Stimulated activated CD4-positive, alpha-beta T cell treated with anti-CD3 and anti-CD28 coated beads, Interleukin-15, amount 100 ng/mL, for 1 hour (primary cell): ENCODE results near the gene TAS1R1.

Source experiments
- DNase-seq, 2 donors: peaks; one replicate each; pipeline ENCODE4 v3.0.0-alpha.2; 2020; ENCODE audit warnings: low read depth in 1 of 2, low spot score in 1 of 2

Gene TAS1R1

DNA sequence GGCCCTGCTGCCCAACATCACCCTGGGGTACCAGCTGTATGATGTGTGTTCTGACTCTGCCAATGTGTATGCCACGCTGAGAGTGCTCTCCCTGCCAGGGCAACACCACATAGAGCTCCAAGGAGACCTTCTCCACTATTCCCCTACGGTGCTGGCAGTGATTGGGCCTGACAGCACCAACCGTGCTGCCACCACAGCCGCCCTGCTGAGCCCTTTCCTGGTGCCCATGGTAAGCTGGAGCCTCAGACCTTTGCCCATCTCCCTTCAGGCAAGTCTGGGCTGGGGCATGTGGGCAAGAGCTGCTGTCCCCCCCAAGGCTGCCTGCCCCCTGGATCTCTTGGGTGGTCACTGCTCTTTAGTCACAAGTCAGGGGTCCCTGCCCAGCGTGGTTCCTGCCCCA lies 15.9 kb downstream of the TAS1R1 start:
- no peak for DNase-seq

DNA sequence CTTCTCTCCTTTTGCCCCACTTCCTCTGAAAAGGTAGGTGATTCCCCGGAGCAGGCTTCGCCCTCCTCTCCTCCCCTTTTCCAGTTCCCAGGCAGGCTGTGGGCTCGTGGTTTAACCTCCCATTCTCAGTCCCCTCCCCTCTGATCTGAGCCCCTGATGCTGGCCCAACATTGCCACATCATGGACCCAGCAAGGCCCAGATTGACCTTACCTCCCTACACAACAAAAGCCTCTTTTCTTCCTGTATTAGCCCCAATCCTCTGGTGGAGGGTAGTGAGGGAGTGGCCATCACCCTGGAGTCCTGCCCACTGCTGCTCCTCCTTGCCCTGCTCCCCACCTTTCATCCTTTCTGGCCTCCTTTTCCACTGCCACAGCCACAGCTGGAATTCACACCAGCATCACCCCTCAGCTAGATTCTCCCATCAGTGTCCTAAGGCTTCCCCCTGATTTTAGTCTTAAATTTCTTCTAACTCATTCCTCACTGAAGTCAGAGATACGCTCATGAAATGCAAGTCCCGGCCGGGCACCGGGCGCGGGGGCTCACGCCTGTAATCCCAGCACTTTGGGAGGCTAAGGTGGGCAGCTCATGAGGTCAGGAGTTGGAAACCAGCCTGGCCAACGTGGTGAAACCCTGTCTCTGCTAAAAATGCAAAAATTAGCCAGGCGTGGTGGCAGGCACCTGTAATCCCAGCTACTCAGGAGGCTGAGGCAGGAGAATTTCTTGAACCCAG lies 17.7 kb downstream of the TAS1R1 start:
- DNase-seq = no peak

DNA sequence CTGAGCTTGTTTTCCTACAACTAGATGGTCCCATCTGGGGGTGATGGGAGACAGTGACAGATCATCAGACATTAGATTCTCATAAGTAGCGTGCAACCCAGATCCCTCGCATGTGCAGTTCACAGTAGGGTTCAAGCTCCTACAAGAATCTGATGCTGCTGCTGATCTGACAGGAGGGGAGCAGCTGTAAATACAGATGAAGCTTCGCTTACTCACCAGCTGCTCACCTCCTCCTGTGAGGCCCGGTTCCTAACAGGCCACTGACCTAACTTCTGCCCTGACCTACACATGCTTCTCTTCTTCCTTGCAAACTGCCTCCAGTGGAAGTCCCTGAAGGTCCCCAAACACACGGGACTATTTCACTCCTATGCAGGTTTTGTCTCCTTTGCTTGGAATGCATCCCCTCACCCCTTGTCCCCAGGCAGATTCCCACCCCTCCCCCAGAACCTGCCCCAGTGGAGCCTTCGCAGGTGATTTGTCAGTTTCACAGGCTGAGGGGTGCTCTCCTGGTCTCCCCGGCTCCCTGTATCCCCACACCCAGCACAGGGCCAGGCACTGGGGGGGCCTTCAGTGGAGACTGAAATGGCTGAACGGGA lies 19.0 kb downstream of the TAS1R1 start:
- DNase-seq = no peak

DNA sequence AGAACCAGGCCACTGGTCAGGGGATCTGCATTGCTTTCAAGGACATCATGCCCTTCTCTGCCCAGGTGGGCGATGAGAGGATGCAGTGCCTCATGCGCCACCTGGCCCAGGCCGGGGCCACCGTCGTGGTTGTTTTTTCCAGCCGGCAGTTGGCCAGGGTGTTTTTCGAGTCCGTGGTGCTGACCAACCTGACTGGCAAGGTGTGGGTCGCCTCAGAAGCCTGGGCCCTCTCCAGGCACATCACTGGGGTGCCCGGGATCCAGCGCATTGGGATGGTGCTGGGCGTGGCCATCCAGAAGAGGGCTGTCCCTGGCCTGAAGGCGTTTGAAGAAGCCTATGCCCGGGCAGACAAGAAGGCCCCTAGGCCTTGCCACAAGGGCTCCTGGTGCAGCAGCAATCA lies 19.7 kb downstream of the TAS1R1 start:
- DNase-seq = no peak

DNA sequence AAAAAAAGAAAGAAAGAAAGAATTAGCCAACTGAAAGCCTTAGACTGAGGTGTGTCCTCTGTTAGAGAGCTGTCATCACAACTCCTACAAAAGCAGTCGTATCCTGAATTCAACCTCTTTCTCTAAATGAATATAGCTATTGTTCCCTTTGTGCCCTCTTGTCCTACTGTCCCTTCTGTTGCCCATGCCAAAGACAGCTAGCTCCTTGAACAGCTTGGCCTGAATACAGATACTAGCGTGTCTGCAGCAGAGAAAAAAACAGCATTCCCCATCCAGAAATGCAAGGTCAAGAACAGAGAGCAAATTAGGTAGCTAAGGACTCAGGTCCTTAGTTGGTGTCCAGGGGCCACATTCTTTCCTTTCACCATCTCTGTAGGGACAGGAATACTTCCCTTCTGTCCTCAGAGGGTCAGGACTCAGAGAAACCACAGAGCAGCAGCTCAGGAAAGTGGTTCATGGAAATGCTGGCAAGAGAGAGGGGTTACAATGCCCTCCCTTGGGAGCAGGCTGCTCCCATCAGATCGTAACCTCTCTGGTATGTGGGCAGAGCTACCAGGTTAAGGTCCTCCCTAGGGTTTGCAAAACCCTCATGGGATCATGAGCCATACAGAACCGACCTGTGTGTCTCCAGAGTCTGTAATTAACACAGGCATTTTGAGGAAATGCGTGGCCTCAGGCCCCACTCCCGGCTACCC lies 22.9 kb downstream of the TAS1R1 start:
- DNase-seq = no peak

DNA sequence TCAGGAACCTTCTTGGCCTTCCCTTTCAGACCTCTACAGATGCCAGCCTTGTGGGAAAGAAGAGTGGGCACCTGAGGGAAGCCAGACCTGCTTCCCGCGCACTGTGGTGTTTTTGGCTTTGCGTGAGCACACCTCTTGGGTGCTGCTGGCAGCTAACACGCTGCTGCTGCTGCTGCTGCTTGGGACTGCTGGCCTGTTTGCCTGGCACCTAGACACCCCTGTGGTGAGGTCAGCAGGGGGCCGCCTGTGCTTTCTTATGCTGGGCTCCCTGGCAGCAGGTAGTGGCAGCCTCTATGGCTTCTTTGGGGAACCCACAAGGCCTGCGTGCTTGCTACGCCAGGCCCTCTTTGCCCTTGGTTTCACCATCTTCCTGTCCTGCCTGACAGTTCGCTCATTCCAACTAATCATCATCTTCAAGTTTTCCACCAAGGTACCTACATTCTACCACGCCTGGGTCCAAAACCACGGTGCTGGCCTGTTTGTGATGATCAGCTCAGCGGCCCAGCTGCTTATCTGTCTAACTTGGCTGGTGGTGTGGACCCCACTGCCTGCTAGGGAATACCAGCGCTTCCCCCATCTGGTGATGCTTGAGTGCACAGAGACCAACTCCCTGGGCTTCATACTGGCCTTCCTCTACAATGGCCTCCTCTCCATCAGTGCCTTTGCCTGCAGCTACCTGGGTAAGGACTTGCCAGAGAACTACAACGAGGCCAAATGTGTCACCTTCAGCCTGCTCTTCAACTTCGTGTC lies 23.7 kb downstream of the TAS1R1 start:
- no peak for DNase-seq

DNA sequence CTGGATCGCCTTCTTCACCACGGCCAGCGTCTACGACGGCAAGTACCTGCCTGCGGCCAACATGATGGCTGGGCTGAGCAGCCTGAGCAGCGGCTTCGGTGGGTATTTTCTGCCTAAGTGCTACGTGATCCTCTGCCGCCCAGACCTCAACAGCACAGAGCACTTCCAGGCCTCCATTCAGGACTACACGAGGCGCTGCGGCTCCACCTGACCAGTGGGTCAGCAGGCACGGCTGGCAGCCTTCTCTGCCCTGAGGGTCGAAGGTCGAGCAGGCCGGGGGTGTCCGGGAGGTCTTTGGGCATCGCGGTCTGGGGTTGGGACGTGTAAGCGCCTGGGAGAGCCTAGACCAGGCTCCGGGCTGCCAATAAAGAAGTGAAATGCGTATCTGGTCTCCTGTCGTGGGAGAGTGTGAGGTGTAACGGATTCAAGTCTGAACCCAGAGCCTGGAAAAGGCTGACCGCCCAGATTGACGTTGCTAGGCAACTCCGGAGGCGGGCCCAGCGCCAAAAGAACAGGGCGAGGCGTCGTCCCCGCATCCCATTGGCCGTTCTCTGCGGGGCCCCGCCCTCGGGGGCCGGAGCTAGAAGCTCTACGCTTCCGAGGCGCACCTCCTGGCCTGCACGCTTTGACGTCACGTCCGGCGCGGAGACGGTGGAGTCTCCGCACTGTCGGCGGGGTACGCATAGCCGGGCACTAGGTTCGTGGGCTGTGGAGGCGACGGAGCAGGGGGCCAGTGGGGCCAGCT lies 24.4 kb downstream of the TAS1R1 start, which contains the start of gene ZBTB48:
Gene ZBTB48, plus strand, starts transcription at position 621 of the 745 bp plus-strand sequence. CDS start 616 bp downstream, outside the sequence.
- peak; percentile 92 to 95 for DNase-seq

DNA sequence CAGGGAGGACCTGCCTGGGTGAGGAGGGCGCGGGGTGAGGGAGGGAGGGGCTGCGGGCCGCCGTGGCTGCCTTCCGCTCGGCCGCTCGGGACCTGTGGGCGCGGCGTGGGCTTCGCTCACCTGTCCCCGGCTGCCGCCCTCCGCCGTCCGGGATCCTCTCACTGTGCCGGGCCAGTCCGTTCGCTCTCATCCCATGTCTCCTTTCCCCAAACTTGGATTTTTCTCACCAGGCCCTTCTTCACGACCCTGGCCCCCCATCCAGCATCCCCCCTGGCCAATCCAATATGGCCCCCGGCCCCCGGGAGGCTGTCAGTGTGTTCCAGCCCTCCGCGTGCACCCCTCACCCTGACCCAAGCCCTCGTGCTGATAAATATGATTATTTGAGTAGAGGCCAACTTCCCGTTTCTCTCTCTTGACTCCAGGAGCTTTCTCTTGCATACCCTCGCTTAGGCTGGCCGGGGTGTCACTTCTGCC lies 25.0 kb downstream of the TAS1R1 start:
- DNase-seq = no peak

DNA sequence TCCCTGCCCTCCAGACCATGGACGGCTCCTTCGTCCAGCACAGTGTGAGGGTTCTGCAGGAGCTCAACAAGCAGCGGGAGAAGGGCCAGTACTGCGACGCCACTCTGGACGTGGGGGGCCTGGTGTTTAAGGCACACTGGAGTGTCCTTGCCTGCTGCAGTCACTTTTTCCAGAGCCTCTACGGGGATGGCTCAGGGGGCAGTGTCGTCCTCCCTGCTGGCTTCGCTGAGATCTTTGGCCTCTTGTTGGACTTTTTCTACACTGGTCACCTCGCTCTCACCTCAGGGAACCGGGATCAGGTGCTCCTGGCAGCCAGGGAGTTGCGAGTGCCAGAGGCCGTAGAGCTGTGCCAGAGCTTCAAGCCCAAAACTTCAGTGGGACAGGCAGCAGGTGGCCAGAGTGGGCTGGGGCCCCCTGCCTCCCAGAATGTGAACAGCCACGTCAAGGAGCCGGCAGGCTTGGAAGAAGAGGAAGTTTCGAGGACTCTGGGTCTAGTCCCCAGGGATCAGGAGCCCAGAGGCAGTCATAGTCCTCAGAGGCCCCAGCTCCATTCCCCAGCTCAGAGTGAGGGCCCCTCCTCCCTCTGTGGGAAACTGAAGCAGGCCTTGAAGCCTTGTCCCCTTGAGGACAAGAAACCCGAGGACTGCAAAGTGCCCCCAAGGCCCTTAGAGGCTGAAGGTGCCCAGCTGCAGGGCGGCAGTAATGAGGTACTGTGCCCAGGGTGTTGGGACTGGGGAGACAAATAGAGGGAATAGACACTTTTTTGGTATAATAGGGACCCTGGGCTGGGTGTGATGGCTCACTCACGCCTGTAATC lies 25.7 kb downstream of the TAS1R1 start:
- no peak for DNase-seq

DNA sequence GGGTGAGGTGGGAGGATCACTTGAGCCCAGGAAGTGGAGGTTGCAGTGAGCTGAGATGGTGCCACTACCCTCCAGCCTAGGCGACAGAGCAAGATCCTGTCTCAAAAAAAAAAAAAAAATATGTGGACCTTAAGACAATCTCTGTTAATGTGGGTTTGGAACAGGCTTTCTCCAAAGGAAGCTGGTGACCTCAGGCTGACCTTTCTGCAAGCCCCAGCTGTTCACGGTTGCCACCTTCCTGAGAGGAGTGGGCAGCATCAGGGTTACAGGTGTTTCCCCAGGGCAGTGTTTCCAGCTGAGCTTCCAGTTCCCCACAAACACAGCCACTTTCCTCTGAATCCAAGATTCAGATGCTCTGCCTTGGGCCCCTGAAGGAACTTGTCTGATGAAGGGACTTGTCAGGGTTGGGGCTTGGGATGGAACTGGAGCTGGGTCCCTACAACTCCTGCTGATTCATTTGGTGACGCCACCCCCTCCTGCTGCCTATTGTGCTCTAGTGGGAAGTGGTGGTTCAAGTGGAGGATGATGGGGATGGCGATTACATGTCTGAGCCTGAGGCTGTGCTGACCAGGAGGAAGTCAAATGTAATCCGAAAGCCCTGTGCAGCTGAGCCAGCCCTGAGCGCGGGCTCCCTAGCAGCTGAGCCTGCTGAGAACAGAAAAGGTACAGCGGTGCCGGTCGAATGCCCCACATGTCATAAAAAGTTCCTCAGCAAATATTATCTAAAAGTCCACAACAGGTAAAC lies 26.6 kb downstream of the TAS1R1 start:
- no peak for DNase-seq

DNA sequence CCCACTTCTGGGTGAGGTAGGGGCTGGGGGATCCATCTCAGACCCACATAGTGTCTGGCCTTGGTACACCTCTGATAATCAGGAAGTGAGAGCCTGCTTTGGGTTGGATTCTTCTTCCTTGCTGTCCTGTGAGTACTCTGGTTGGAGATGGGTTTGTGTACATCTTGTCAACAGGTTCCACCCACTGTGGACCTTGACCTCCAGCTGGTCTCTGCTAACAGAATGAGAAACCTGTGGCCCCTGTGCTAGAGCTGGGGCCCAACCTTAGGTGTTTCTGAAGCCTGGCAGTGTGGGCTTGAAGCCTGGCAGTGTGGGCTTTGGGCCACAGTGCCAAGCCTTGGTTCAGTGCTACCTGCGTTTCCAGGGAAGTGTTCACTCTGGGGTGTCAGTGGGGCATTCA lies 27.3 kb downstream of the TAS1R1 start:
- no peak for DNase-seq

DNA sequence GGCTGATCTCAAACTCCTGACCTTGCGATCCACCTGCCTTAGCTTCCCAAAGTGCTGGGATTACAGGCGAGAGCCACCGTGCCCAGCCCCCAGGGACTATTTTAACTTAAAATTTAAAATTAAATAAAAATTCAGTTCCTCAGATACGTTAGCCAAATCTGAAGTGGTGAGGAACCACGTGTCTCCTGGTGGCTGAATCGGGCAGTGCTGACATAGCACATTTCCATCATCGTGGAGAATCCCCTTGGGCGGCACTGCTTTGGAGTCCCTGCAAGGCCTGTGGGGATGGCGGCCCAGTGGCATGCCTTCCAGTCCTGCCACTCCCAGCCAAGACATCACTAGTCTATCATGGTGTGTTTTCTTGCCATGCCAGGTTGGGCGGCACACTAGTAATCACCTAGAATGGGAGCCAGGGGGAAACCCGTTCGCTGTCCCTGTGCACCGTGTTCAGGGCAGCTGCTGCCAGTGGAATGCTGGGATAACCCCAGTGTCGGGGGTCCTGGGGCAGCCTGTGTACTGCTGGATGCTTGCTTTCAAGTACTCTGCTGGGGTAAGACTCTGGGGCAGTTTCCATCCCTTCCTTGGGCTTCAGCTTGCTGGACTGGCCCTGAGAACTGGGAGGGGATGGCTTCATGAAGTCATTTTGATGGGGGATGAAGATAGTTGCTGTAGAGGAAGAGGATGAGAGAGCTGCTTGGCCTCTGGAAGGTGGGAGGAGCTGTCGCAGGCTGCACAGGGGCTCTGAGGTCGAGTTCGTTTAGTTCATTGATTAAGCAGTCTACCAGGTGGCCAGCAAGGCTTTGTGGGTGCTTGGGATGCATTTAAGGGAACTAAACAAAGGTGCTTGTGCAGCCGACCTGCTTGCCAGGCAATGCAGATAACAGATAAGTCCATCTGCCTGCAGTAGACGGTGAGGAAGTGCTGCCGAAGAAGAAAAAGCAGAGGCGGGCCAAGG lies 29.3 kb downstream of the TAS1R1 start:
- DNase-seq = no peak

DNA sequence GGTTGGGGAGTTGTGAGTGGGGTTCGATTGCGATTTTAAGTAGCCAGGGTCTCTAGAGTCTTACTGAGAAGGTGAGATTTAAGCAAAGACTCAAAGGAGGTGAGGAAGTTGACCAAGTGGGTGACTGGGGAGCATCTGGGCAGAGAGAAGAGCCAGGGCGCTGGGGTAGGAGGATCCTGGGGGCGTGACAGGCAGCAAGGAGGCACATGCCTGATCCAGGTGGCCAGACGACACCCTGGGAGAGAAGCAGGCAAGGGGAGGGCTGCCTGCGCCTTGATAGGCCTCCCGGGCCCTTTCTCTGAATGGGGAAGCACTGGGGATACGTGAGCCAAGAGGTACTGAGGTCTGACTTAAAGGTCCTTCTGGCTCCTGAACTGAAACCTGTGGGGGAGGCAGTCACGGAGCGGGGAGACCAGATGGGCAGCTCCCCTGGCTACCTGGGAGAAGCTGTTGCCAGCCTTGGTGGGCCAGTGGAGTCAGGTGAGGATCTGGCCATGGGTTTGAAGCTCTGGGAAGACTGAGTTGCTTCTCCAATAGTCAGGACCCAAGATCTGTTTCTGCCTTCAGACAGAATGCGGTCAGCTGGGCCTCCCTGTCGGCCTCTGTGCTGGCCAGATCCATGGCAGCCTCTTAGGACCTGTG lies 30.1 kb downstream of the TAS1R1 start:
- DNase-seq = no peak

DNA sequence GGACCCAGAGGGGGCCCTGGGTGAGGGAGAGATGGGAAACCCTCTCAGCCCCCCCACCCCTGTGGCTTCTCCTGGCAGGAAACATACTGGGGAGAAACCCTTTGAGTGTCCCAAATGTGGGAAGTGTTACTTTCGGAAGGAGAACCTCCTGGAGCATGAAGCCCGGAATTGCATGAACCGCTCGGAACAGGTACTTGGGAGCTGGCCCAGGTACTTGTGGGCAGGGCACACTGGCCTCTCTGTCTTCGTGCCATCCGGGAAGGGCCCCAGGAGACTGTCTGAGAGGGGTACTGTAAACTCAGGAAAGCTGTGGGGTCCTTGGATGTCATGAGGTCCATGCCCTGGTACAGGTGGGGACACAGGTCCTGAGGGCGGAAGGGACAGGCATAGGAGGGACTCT lies 30.7 kb downstream of the TAS1R1 start:
- no peak for DNase-seq

DNA sequence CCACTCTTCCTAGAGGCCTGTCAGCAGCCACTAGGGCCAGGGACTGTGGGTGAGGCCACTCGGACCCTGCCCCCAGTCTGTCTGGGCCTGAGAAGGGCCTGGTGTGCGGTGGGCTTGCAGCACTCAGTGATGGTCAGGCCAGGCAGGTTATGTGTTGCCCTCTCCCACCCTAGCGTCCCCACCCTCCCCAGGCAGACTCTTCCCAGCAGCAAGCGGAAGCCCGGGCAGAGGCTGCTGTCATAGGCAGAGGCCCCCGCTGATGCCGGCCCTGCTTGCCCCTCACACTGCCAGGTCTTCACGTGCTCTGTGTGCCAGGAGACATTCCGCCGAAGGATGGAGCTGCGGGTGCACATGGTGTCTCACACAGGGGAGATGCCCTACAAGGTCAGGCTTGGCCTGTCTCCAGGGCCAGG lies 31.3 kb downstream of the TAS1R1 start:
- DNase-seq = no peak

DNA sequence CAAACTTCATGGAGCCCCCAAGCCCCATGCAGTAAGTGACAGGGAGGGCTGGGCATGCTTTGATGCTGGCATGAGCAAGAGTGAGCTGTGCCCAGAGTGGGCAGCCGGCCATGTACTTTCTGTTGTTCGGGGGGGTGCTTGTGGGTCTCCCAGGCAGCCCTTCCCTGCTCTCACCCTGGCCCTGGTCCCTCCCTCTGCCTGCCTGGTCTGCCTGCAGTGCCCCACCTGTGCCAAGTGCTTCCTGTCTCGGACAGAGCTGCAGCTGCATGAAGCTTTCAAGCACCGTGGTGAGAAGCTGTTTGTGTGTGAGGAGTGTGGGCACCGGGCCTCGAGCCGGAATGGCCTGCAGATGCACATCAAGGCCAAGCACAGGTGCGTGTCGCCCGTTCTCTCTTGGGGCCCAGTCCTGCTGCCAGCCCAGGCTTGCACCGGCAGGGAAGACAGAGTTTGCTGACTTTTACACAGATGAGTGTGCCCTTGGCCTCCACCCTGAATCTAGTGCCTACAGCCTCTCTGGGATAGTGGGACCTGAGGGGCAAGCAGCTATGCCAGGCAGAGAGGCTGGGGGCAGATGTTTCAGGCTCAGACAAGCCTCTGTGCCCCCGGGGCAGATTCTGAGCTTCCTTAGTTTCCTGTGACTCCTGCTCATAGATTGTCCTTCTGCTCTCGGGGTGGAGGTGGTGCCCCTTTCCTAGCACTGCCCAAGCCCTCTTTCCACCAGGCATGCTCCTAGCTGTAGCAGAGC lies 32.3 kb downstream of the TAS1R1 start:
- DNase-seq = no peak
